ENCODE results near the gene VTI1A.

DNA sequence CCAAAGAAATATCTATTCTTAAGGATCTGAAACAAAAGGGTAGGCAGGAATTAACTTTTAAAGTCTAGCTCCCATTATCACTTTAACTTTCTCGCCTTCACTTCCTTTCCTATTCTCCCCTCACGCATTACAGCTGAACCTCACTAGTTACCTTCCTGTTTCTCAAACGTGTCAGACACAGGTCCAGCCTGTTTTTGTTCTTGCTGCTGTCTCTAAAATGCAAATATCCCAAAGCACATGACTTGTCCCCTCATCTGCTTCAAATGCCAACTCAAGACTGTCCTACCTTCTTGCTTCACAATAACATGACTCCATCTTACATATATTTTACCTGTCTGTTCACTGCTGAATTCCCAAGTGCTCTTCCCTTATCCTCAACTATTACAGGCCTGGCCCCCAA lies 17.9 kb upstream of the VTI1A start:
- TF ChIP-seq CTCF (IDR thresholded peaks at IDR 0.05; ENCODE audit: low read length) (no peak), EZH2phosphoT487 (IDR thresholded peaks at IDR 0.05; ENCODE audit: low read length) (no peak)
